ENCODE measurements around the gene NEK6. TPM values are rescaled to one million over a fixed set of nuclear protein-coding genes. Genes with fewer than 3 reads are reported as not detected.

The NEK6 gene
- total RNA-seq, 1 donor from 2014 or later, result 23.5 TPM

GRCh38 chr9:124356745-124357390 lies 99.1 kb downstream of the NEK6 start:
- DNase-seq (ENCODE audit: low read depth), result no peak
- TF ChIP-seq, protein P1, sequence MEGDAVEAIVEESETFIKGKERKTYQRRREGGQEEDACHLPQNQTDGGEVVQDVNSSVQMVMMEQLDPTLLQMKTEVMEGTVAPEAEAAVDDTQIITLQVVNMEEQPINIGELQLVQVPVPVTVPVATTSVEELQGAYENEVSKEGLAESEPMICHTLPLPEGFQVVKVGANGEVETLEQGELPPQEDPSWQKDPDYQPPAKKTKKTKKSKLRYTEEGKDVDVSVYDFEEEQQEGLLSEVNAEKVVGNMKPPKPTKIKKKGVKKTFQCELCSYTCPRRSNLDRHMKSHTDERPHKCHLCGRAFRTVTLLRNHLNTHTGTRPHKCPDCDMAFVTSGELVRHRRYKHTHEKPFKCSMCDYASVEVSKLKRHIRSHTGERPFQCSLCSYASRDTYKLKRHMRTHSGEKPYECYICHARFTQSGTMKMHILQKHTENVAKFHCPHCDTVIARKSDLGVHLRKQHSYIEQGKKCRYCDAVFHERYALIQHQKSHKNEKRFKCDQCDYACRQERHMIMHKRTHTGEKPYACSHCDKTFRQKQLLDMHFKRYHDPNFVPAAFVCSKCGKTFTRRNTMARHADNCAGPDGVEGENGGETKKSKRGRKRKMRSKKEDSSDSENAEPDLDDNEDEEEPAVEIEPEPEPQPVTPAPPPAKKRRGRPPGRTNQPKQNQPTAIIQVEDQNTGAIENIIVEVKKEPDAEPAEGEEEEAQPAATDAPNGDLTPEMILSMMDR (conservative IDR thresholded peaks at IDR 0.05; ENCODE audit: low read depth, low read length), result no peak
- H3K4me3 ChIP-seq (ENCODE audit: low read depth, low read length), result no peak overlapping the region

GRCh38 chr9:124357721-124358361 lies 100.1 kb downstream of the NEK6 start:
- no peak overlapping the region for H3K4me3 ChIP-seq (ENCODE audit: low read depth, low read length)
- TF ChIP-seq, protein P1 (conservative IDR thresholded peaks at IDR 0.05; ENCODE audit: low read depth, low read length), result peak; percentile 34
- DNase-seq (ENCODE audit: low read depth), result no peak

- H3K4me3 ChIP-seq (ENCODE audit: low read depth, low read length), result no peak overlapping the region
- no peak for DNase-seq (ENCODE audit: low read depth)
- TF ChIP-seq, protein P1 (conservative IDR thresholded peaks at IDR 0.05; ENCODE audit: low read depth, low read length), result no peak
Measured at GRCh38 chr9:124358631-124359030, 100.9 kb downstream of the NEK6 start.

DNA sequence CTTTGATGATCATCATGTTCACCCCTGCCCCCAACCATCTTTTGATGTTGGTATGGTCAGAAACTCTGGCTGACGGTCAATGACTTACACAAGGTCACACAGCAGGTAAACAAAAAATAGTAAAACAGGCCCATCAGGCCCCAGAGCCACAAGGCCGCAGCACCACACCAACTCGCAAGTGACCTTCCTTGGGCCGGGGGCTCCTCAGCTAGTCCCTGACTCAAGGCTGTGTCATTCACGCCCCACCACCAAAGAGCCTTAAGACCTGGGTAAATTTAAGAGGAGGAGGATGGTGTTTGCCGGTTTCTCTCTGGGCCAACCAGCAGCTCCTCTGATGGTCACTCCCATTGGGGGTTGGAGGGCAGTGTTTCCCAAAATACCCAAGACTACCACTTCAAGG lies 101.7 kb downstream of the NEK6 start:
- no peak overlapping the region for H3K4me3 ChIP-seq (ENCODE audit: low read depth, low read length)
- no peak for DNase-seq (ENCODE audit: low read depth)
- TF ChIP-seq, protein P1 (conservative IDR thresholded peaks at IDR 0.05; ENCODE audit: low read depth, low read length), result no peak

DNA sequence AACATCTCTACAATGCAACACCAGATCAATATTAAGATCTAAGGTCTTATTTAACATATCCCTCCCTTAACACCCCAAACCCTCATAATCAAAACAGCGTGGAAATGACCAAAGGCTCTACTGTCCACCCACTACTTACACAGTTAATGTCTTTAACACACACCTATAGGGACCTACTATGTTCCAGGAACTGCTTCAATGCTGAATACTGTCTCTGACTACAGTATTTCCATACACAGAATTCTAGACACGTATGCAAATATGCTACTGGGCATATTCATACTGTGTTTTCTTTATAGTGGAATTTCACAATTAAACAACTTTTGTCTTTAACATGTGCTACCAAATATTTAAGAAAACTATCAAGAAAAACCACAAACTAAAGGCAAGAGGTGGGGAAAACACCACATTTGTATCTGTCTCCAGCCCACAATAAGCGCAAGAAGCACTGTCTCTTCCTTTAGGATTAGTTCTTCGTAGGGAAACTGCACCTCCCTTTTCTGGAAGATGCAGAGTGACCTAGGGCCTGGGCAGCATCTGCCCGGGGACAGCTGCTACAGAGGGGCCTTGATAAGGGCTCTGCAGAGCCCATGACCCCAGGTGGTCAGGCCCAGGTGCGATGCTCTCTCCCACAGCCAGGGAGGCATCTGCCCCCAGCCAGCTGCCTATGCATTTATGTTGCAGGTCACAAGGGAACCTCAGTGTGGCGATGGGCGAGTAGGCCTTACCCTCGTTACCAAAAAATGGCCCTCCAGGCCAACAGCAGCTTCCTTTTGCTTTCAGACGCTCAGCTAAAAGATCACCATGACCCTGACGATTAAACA lies 102.3 kb downstream of the NEK6 start:
- TF ChIP-seq, protein P1 (conservative IDR thresholded peaks at IDR 0.05; ENCODE audit: low read depth, low read length), result no peak
- H3K4me3 ChIP-seq (ENCODE audit: low read depth, low read length), result no peak overlapping the region
- DNase-seq (ENCODE audit: low read depth), result no peak

GRCh38 chr9:124361128-124361527 lies 103.4 kb downstream of the NEK6 start:
- DNase-seq (ENCODE audit: low read depth), result no peak
- H3K4me3 ChIP-seq (ENCODE audit: low read depth, low read length), result no peak overlapping the region
- TF ChIP-seq, protein P1 (conservative IDR thresholded peaks at IDR 0.05; ENCODE audit: low read depth, low read length), result no peak

All from epithelial cell of proximal tubule (primary cell).